Fibroblast of lung (primary cell): ENCODE measurements around the gene TPM2. TPM values are rescaled to one million over a fixed set of nuclear protein-coding genes. Genes with fewer than 3 reads are reported as not detected.

Source experiments
- DNase-seq, 2 donors: peaks; one replicate each; pipeline versions ENCODE4 v3.0.0 to v3.0.0-alpha.2; 2010; ENCODE audit warnings: low read depth in 2 of 2
- H2AFZ ChIP-seq: 2 replicates; pipeline ENCODE4 v1.5.1; 2012; ENCODE audit warnings: low read length, control low read depth, inconsistent platforms
- H3K27ac ChIP-seq: 2 replicates; pipeline ENCODE4 v1.5.1; 2011; ENCODE audit warnings: low read length, control low read depth; ENCODE audit not compliant: insufficient read depth
- H3K27me3 ChIP-seq: 2 replicates; pipeline ENCODE4 v1.5.1; 2011; ENCODE audit warnings: mild to moderate bottlenecking, low read length; ENCODE audit not compliant: control insufficient read depth, insufficient read depth
- H3K36me3 ChIP-seq: 2 replicates; pipeline ENCODE4 v1.5.1; 2011; ENCODE audit warnings: low read length; ENCODE audit not compliant: control insufficient read depth, insufficient read depth
- H3K4me1 ChIP-seq: 2 replicates; pipeline ENCODE4 v1.5.1; 2011; ENCODE audit warnings: low read length; ENCODE audit not compliant: control insufficient read depth, insufficient read depth; ENCODE audit errors: extremely low read depth
- H3K4me2 ChIP-seq: 2 replicates; pipeline ENCODE4 v1.5.1; 2011; ENCODE audit warnings: low read length, control low read depth; ENCODE audit not compliant: insufficient read depth; ENCODE audit errors: extremely low read depth
- H3K4me3 ChIP-seq, 4 experiments: fragments of 200-600 bp in 1 of 4; sonication (generic) in 1 of 4; replicated peaks in 1 of 4; 2 replicates each; pipeline ENCODE4 v1.5.1; 2011 to 2016; ENCODE audit warnings: low read length in 4 of 4, low read depth in 3 of 4, mild to moderate bottlenecking in 3 of 4, control low read depth in 2 of 4, inconsistent platforms in 1 of 4, mixed read lengths in 1 of 4; ENCODE audit not compliant: insufficient read depth in 1 of 4; ENCODE audit errors: control extremely low read depth in 1 of 4
- H3K79me2 ChIP-seq: 2 replicates; pipeline ENCODE4 v1.5.1; 2012; ENCODE audit warnings: mild to moderate bottlenecking, low read length, inconsistent platforms; ENCODE audit not compliant: control insufficient read depth, insufficient read depth
- H3K9ac ChIP-seq: 2 replicates; pipeline ENCODE4 v1.5.1; 2011; ENCODE audit warnings: mild to moderate bottlenecking, low read length, control low read depth; ENCODE audit not compliant: insufficient read depth
- H3K9me3 ChIP-seq: 2 replicates; pipeline ENCODE4 v1.5.1; 2012; ENCODE audit warnings: low read depth, low read length; ENCODE audit not compliant: control insufficient read depth, insufficient read depth
- H4K20me1 ChIP-seq: 2 replicates; pipeline ENCODE4 v1.5.1; 2011; ENCODE audit warnings: low read length; ENCODE audit not compliant: control insufficient read depth, insufficient read depth; ENCODE audit errors: extremely low read depth
- CTCF ChIP-seq, 2 donors: IDR thresholded peaks in 1 of 2; conservative IDR thresholded peaks in 1 of 2; 1 replicate in 1 of 2; 2 replicates in 1 of 2; pipeline ENCODE4 v1.5.1; 2011 to 2012; ENCODE audit warnings: low read length in 2 of 2, control low read depth in 1 of 2, inconsistent platforms in 1 of 2, low read depth in 1 of 2, mild to moderate bottlenecking in 1 of 2
- EZH2 ChIP-seq: IDR thresholded peaks from 2 replicates; pipeline ENCODE4 v1.5.1; 2012; ENCODE audit warnings: low read length, control low read depth, mild to moderate bottlenecking; ENCODE audit errors: missing control alignments
- polyA plus RNA-seq, 2 donors: library from polyadenylated mRNA; depleted of rRNA in 1 of 2; stranded (reverse) in 1 of 2; unstranded in 1 of 2; fragments of >200 nt; gene quantifications; 2 replicates each; pipeline ENCODE4 v1.2.1, GENCODE V29; 2011 to 2012; ENCODE audit warnings: missing spikeins in 1 of 2
- total RNA-seq: library from RNA; depleted of rRNA; stranded (reverse); fragments of >200 nt; gene quantifications from 2 replicates; pipeline ENCODE4 v1.2.1, GENCODE V29; 2014

The TPM2 gene
- total and polyA plus RNA-seq, 2 donors (not counting 1 experiment from before 2014, with no cell fraction given), result 1,003 to 1,927 TPM

GRCh38 chr9:35698231-35698630 lies 8.5 kb upstream of the TPM2 start:
- Histone ChIP-seq H3K4me3 (no peak overlapping the region), H3K79me2 (no peaks in the 10 kb centered on the region), H3K9me3 (no peaks in the 10 kb centered on the region), H3K4me2 (no peak overlapping the region), H3K9ac (no peak overlapping the region), H3K27ac (no peak overlapping the region), H3K36me3 (peaks cover 52% of the 10 kb centered on the region), H2AFZ (no peak overlapping the region), H3K27me3 (no peaks in the 10 kb centered on the region), H3K4me1 (peaks cover 6% of the 10 kb centered on the region), H4K20me1 (no peaks in the 10 kb centered on the region)
- no peak for TF ChIP-seq CTCF (conservative IDR thresholded peaks at IDR 0.05 in 1 of 2, IDR thresholded peaks at IDR 0.05 in 1 of 2; ENCODE audit: low read depth in 1 of 2, low read length in 2 of 2)
- TF ChIP-seq EZH2, result no peak
- DNase-seq, result no peak

GRCh38 chr9:35697486-35697885 lies 7.8 kb upstream of the TPM2 start:
- H4K20me1 ChIP-seq, result no peaks in the 10 kb centered on the region
- H3K4me1 ChIP-seq, result peaks cover 6% of the 10 kb centered on the region
- H2AFZ ChIP-seq, result no peak overlapping the region
- H3K9me3 ChIP-seq, result no peaks in the 10 kb centered on the region
- H3K27me3 ChIP-seq, result no peaks in the 10 kb centered on the region
- H3K36me3 ChIP-seq, result peaks cover 47% of the 10 kb centered on the region
- TF ChIP-seq EZH2, result no peak
- no peak for TF ChIP-seq CTCF (conservative IDR thresholded peaks at IDR 0.05 in 1 of 2, IDR thresholded peaks at IDR 0.05 in 1 of 2; ENCODE audit: low read depth in 1 of 2, low read length in 2 of 2)
- no peak overlapping the region for H3K27ac ChIP-seq
- H3K4me2 ChIP-seq, result no peak overlapping the region
- no peak overlapping the region for H3K4me3 ChIP-seq
- no peak overlapping the region for H3K9ac ChIP-seq
- DNase-seq, result no peak
- H3K79me2 ChIP-seq, result no peaks in the 10 kb centered on the region

GRCh38 chr9:35696520-35697215 lies 6.9 kb upstream of the TPM2 start:
- Histone ChIP-seq H3K4me1 (peaks cover 6% of the 10 kb centered on the region), H3K9ac (no peak overlapping the region), H3K79me2 (no peaks in the 10 kb centered on the region), H3K9me3 (no peaks in the 10 kb centered on the region), H3K4me2 (no peak overlapping the region), H3K36me3 (peaks cover 44% of the 10 kb centered on the region), H3K4me3 (no peak overlapping the region), H3K27ac (no peak overlapping the region), H2AFZ (no peak overlapping the region), H3K27me3 (no peaks in the 10 kb centered on the region), H4K20me1 (no peaks in the 10 kb centered on the region)
- TF ChIP-seq CTCF (conservative IDR thresholded peaks at IDR 0.05 in 1 of 2, IDR thresholded peaks at IDR 0.05 in 1 of 2; ENCODE audit: low read depth in 1 of 2, low read length in 2 of 2), result peak; percentile 84 to 96
- no peak for TF ChIP-seq EZH2
- peak; percentile 38 to 55 for DNase-seq
